Uterus (tissue), 4 donors: ENCODE data around the gene NRXN3. TPM values are rescaled to one million over a fixed set of nuclear protein-coding genes. Genes with fewer than 3 reads are reported as not detected.

Experiments used
- DNase-seq, 2 donors: peaks; one replicate each; pipeline ENCODE4 v3.0.0-alpha.2; 2019 to 2020
- H3K27ac ChIP-seq, 2 donors: fragments of 200-600 bp; sonication (generic); 1 replicate in 1 of 2; 2 replicates in 1 of 2; pipeline ENCODE4 v1.5.1; 2016 to 2018
- H3K27me3 ChIP-seq, 2 donors: fragments of 200-600 bp; sonication (generic); one replicate each; pipeline ENCODE4 v1.5.1; 2018 to 2019; ENCODE audit warnings: control low read depth in 1 of 2
- H3K36me3 ChIP-seq, 2 donors: fragments of 200-600 bp; sonication (generic); one replicate each; pipeline ENCODE4 v1.5.1; 2019; ENCODE audit warnings: control low read depth in 1 of 2
- H3K4me1 ChIP-seq, 2 donors: fragments of 200-600 bp; sonication (generic); one replicate each; pipeline ENCODE4 v1.5.1; 2018 to 2019; ENCODE audit warnings: control low read depth in 1 of 2
- H3K4me3 ChIP-seq, 2 donors: fragments of 200-600 bp; sonication (generic); 1 replicate in 1 of 2; 2 replicates in 1 of 2; pipeline ENCODE4 v1.5.1; 2018 to 2019; ENCODE audit warnings: mild to moderate bottlenecking in 1 of 2
- H3K9me3 ChIP-seq, 2 donors: fragments of 200-600 bp; sonication (generic); one replicate each; pipeline ENCODE4 v1.5.1; 2019; ENCODE audit warnings: control low read depth in 1 of 2
- CTCF ChIP-seq, 4 experiments: fragments of 200-600 bp in 2 of 4; fragments of 450-650 bp in 2 of 4; sonication (generic) in 2 of 4; IDR thresholded peaks; one replicate each; pipeline ENCODE4 v1.5.1; 2016 to 2019; ENCODE audit warnings: antibody characterized with exemption in 4 of 4, mild to moderate bottlenecking in 2 of 4, moderate library complexity in 1 of 4
- POLR2A ChIP-seq, 2 donors: fragments of 450-650 bp; IDR thresholded peaks; one replicate each; pipeline ENCODE4 v1.6.1; 2016; ENCODE audit warnings: antibody characterized with exemption in 2 of 2, mild to moderate bottlenecking in 1 of 2, moderate library complexity in 1 of 2
- intact Hi-C: fragments of 100-400 bp; cut with DNase I; formaldehyde crosslinking; loops from one replicate; pipeline ENCODE4 v1.15.1; 2023; ENCODE audit warnings: low total_unique reads
- total RNA-seq, 4 donors: library from RNA; depleted of rRNA in 3 of 4; stranded (reverse); fragments of >200 nt in 3 of 4; gene quantifications; one replicate each; pipeline versions ENCODE4 v1.1.0 to v1.2.4, GENCODE V29; 2014 to 2023
- donor health status: DM: yes; HTN: yes; CAD: no.

The NRXN3 gene
- total RNA-seq, 4 donors from 2014 or later = 2.9 to 17.0 (median 4.4) TPM

GRCh38 chr14:78904094-78904493, 733.9 kb downstream of the NRXN3 start:
- H3K9me3 ChIP-seq = no peaks in the 10 kb centered on the region
- H3K4me1 ChIP-seq = no peaks in the 10 kb centered on the region
- H3K27ac ChIP-seq = no peak overlapping the region
- intact Hi-C loops = no loop called here
- H3K4me3 ChIP-seq = no peak overlapping the region
- H3K36me3 ChIP-seq = no peaks in the 10 kb centered on the region
- DNase-seq = no peak
- TF ChIP-seq POLR2A (IDR thresholded peaks at IDR 0.05) (no peak), CTCF (IDR thresholded peaks at IDR 0.05) (no peak)
- H3K27me3 ChIP-seq = no peaks in the 10 kb centered on the region

GRCh38 chr14:78917462-78917861, 747.3 kb downstream of the NRXN3 start:
- no peak for DNase-seq
- no peak for TF ChIP-seq CTCF (IDR thresholded peaks at IDR 0.05)
- no peak for TF ChIP-seq POLR2A (IDR thresholded peaks at IDR 0.05)
- H3K4me3 ChIP-seq = no peak overlapping the region
- H3K4me1 ChIP-seq = no peaks in the 10 kb centered on the region
- H3K36me3 ChIP-seq = no peaks in the 10 kb centered on the region
- no peaks in the 10 kb centered on the region for H3K27me3 ChIP-seq
- no peaks in the 10 kb centered on the region for H3K9me3 ChIP-seq
- intact Hi-C loops = no loop called here
- no peak overlapping the region for H3K27ac ChIP-seq

- H3K9me3 ChIP-seq = no peaks in the 10 kb centered on the region
- H3K27ac ChIP-seq = no peak overlapping the region
- intact Hi-C loops = no loop called here
- DNase-seq = no peak
- H3K27me3 ChIP-seq = no peaks in the 10 kb centered on the region
- no peak for TF ChIP-seq CTCF (IDR thresholded peaks at IDR 0.05)
- no peak for TF ChIP-seq POLR2A (IDR thresholded peaks at IDR 0.05)
- H3K4me3 ChIP-seq = no peak overlapping the region
- H3K36me3 ChIP-seq = no peaks in the 10 kb centered on the region
- no peaks in the 10 kb centered on the region for H3K4me1 ChIP-seq
Measured at GRCh38 chr14:78921856-78922255, 751.7 kb downstream of the NRXN3 start.

- Histone ChIP-seq H3K36me3 (no peaks in the 10 kb centered on the region), H3K4me1 (no peaks in the 10 kb centered on the region), H3K9me3 (no peaks in the 10 kb centered on the region), H3K27me3 (no peaks in the 10 kb centered on the region), H3K27ac (no peak overlapping the region), H3K4me3 (no peak overlapping the region)
- intact Hi-C loops = no loop called here
- TF ChIP-seq CTCF (IDR thresholded peaks at IDR 0.05) = no peak
- TF ChIP-seq POLR2A (IDR thresholded peaks at IDR 0.05) = no peak
- no peak for DNase-seq
Measured at GRCh38 chr14:78927261-78927660, 757.1 kb downstream of the NRXN3 start.

GRCh38 chr14:78933166-78933565, 763.0 kb downstream of the NRXN3 start:
- Histone ChIP-seq H3K4me1 (no peaks in the 10 kb centered on the region), H3K4me3 (no peak overlapping the region), H3K9me3 (no peaks in the 10 kb centered on the region), H3K27ac (no peak overlapping the region), H3K36me3 (no peaks in the 10 kb centered on the region), H3K27me3 (no peaks in the 10 kb centered on the region)
- TF ChIP-seq POLR2A (IDR thresholded peaks at IDR 0.05) (no peak), CTCF (IDR thresholded peaks at IDR 0.05) (no peak)
- intact Hi-C loops = no loop called here
- DNase-seq = no peak
